ENCODE data around the gene INPP5B. TPM values are rescaled to one million over a fixed set of nuclear protein-coding genes. Genes with fewer than 3 reads are reported as not detected.
A peak's percentile ranks its signal among the peaks of the same experiment; 100 is the strongest.
"Not testable (repeated sequence)": the region's sequence is repeated elsewhere in the genome, so short reads cannot be mapped to it uniquely, and the experiment has no call there.

Gene INPP5B
- total RNA-seq, 2 donors from 2014 or later = 34.2 to 52.7 TPM

DNA sequence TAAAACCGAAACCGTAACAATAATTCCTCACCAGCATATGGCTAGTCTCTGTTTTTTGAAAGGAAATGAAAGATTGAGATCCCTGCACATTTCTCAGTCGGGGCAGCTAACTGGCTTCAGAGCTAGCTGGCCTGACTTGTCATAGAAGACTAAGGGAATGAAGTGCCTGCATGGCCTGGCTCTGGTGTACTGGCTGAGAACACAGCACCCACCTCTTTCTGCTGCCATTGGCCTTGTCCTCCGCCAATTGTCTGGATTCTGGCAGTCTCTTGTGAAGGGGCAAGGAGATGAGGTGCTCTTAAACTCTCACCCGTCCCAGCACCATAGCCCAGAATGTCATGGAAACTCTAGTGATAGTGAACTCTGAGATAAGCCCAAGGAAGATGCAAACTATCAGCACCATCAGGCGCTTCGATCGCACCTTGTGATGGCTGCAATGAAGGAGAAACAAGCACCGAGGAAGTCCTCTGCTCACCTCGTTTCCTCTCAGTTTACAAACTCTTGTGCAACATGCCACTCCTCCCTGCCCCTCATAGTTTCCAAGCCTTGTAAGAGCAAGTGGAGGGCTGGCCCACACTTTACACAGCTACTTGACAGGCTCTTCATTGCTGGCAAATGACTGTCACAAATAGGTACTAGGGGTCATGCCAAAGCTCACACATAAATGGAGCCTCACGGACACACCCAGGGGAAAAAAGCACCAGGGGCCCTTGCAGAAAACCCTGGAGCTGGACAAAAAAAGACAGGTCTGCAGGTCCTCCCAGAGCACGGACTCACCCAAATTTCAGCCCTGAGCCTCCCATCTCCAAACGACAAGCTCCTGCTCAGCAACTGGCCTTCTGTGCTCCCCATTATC lies 16.4 kb downstream of the INPP5B start:
- peak in 1 of 2 donors; percentile 17 for DNase-seq (ENCODE audit: low spot score in 2 of 2)
- Mint-ChIP-seq H3K27ac (peak overlapping the region; percentile 87 to 90), H3K9me3 (no peaks in the 10 kb centered on the region), H3K36me3 (peaks cover 4 to 12% of the 10 kb centered on the region in 2 donors)
- peak; percentile 9 to 25 for ATAC-seq

DNA sequence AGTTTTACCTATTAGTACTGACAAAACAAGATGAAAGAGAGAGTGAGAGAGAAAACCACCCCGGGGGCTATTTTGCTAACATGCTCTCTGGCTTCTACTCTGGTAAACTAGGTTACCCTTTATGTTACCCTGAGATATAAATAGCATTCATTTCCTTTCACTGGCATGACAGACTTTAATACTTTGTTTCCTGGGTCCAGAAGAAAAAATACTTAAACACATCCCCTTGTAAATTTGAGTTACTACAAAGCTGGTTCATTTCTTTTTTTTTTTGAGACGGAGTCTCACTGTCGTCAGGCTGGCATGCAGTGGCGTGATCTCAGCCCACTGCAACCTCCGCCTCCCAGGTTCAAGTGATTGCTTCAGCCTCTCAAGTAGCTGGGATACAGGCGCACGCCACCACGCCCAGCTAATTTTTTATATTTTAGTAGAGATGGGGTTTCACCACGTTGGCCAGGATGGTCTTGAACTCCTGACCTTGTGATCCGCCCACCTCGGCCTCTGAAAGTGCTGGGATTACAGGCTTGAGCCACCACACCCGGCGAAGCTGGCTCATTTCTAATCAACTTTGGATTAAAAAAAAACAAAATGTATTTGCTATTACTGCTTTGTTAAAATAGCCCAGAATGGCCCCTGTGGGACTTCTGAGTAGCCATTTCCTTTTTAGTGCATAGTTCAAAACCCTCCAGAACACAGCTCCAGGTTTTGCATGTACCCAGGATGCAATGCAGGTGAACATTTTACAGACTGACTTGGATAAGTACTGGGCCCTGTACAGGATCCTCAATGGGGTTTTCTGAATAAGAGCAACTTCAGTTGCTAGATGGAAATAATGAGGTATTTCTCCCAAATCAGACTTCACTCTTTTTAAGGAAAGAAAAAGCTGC lies 20.6 kb downstream of the INPP5B start:
- Mint-ChIP-seq H3K27ac (peak overlapping the region in 1 of 2 donors; percentile 19), H3K9me3 (no peaks in the 10 kb centered on the region), H3K36me3 (peaks cover 0 to 11% of the 10 kb centered on the region in 2 donors)
- no peak for ATAC-seq
- no peak for DNase-seq (ENCODE audit: low spot score in 2 of 2)

DNA sequence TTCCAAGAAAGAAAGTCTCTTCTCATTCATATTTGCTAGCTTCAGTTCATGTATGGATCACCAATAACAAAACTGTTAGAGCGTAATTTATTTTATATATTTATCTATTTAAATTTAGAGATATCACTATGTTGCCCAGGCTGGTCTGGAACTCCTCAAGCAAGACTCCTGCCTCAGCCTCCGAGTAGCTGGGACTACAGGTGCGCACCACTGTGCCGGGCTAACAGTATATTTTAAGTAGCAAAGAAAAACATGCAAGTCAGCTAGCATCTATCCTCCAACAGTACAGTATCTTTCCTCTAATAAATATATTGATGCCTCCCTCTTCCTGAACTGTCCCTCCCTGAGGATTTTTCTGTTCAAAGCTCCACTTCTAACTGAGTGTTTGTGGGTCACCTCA lies 21.5 kb downstream of the INPP5B start:
- no peak for ATAC-seq
- Mint-ChIP-seq H3K36me3 (peaks cover 0 to 2% of the 10 kb centered on the region in 2 donors), H3K27ac (no peak overlapping the region), H3K9me3 (no peaks in the 10 kb centered on the region)
- DNase-seq (ENCODE audit: low spot score in 2 of 2) = no peak

DNA sequence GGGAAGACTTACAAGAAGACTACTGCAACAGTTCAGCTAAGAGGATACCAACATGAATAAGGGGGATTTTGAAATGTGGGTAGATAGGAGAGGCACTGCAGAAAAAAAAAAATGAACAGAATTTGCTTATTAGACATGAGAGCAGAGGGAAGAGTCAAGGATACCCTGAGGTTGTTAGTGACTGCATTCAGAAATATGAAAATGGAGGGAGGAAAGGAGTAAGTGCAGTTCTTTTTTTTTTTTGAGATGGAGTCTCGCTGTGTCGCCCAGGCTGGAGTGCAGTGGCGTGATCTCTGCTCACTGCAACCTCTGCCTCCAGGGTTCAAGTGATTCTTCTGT lies 23.3 kb downstream of the INPP5B start:
- H3K36me3 Mint-ChIP-seq = no peaks in the 10 kb centered on the region
- DNase-seq (ENCODE audit: low spot score in 2 of 2) = no peak
- ATAC-seq = no peak
- H3K9me3 Mint-ChIP-seq = no peaks in the 10 kb centered on the region
- H3K27ac Mint-ChIP-seq = peak overlapping the region in 1 of 2 donors; percentile 40

DNA sequence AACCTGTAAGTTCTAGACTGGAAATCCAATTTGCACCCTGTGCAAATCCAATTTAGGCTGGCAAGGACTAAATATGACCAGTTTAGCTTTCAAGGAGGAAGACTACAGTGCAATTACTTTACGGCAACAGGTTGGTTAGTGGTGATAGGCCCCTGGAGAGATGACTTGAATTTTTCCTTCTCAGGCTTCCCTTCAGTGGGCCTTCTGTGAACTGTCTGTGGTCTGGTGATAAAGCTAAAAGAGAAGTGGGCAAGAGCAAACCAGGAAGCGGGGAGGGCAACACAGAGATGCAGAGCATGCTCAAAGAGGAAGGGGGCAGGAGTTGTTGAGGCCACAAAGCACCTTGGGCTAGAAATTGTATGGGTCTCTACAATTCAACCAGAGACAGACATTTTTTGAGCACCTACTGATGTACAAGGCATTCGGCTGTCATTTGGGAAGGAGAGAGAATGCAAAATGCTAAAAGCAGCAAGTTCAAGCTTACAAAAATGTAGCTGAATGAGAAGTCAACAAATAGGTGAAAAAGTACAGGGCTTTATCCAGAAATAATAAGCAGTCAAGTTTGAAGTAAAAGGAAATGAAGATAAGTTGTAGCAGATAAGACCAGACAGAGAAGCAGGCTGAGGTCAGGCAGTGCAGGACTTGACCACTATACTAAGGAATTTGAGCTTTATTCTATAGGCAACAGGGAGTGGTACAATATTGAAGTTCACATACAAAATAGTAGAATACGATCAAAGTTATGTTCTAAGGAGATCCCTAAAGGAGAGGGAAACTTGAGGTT lies 23.9 kb downstream of the INPP5B start:
- ATAC-seq (peak in 1 of 2 donors; percentile 88), DNase-seq (ENCODE audit: low spot score in 2 of 2) (no peak)
- Mint-ChIP-seq H3K36me3 (no peaks in the 10 kb centered on the region), H3K9me3 (no peaks in the 10 kb centered on the region), H3K27ac (peak overlapping the region; percentile 3 to 40)

DNA sequence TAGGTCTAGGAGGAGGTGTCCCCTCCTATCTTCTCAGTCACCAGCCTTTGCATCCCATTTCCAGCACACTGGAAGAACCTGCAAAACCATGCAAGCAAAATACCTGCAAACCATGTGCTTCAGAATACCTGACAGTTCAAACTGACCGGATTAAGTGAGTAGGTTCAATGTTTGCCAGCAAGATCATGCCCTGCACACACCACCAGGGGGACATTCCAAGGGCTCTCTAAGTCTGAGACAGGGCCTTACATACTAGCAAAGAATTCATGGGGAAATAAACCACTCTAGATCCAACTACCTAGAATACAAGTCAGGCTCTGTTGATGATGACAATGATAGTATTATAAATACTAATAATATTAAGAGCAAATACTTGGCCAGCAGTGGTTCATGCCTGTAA lies 27.6 kb downstream of the INPP5B start:
- ATAC-seq = no peak
- H3K27ac Mint-ChIP-seq = peak overlapping the region in 1 of 2 donors; percentile 10
- no peak for DNase-seq (ENCODE audit: low spot score in 2 of 2)

DNA sequence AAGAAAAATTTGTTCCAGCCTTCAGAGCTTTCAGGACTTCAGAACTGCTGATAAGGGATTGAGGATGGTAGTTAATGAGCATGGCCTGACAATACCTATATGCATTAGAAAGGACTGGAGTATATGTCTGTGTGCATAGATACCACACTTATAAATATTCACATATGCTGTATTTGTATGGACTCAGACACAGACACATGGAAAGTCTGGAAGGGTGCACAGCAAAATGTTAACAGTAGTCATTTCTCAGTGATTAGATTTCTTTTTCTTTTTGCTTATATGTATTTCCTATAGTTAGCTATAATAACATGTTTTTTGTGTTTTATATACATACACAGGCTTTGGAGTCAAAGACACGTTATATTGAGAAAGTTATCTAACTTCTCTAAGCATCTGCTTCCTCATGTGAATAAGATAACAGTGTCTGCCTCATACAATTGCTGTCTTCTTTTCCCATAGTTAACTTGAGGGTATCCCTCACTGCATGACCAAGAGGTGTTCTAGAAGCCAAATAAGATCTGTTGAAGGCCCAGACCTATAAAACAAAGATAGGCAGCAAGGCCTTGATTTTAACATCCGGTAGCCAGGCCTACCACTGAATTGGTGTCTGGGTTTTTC lies 31.3 kb downstream of the INPP5B start:
- DNase-seq (ENCODE audit: low spot score in 2 of 2) (no peak), ATAC-seq (no peak)
- Mint-ChIP-seq H3K36me3 (no peaks in the 10 kb centered on the region), H3K27ac (no peak overlapping the region), H3K9me3 (no peaks in the 10 kb centered on the region)

More for the DNA sequence above, 27.6 kb downstream of the INPP5B start:
- Mint-ChIP-seq H3K36me3 (no peaks in the 10 kb centered on the region), H3K9me3 (no peaks in the 10 kb centered on the region)

DNA sequence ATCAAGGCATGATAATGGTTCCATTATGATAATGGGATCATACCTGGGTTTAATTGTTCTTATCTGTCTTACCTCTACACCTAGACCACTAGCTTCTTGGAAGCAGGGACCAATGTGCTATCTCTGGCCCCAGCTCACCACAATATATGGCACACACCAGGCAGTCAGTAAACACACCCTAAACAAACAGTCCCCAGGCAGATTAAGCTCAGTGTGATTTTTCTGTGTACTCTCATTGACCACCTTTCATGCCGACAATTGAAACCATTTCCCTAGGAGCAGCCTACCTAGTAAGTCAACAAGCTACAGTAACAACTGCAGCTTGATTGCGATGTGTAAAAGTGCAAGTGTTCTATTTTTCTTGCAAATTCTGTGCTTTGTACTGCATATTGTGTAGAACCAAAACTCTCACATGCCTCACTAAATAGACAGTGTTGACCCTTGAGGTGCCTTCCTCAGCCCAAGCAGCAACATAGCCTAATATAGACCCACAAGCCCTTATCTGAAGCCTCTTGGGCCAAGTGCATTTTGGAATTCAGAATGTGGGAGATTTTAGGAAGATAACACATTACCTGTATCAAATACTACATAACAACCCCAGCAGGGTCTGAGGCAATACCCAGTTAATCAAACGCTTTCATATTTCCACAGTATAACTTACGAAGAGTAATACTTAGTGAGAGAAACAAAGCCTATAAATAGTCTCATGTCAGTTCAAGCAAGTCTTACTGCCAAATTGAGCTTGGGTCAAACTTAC lies 32.0 kb downstream of the INPP5B start:
- DNase-seq (ENCODE audit: low spot score in 2 of 2) (no peak), ATAC-seq (no peak)
- Mint-ChIP-seq H3K36me3 (no peaks in the 10 kb centered on the region), H3K27ac (no peak overlapping the region), H3K9me3 (no peaks in the 10 kb centered on the region)

DNA sequence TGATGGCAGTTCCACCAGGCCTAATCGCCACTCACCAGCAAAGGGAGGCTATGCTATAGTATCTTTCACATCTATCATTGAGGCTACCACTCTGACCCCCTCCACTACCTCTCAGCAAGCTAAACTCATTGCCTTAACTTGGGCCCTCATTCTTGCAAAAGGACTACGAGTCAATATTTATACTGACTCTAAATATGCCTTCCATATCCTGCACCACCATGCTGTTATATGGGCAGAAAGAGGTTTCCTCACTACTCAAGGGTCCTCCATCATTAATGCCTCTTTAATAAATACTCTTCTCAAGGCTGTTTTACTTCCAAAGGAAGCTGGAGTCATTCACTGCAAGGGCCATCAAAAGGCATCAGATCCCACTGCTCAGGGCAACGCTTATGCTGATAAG lies 35.4 kb downstream of the INPP5B start:
- ATAC-seq; DNase-seq (ENCODE audit: low spot score in 2 of 2); H3K27ac Mint-ChIP-seq: not testable (repeated sequence)
- H3K9me3 Mint-ChIP-seq = peaks cover 0 to 18% of the 10 kb centered on the region in 2 donors
- peaks cover 19 to 27% of the 10 kb centered on the region in 2 donors for H3K36me3 Mint-ChIP-seq

DNA sequence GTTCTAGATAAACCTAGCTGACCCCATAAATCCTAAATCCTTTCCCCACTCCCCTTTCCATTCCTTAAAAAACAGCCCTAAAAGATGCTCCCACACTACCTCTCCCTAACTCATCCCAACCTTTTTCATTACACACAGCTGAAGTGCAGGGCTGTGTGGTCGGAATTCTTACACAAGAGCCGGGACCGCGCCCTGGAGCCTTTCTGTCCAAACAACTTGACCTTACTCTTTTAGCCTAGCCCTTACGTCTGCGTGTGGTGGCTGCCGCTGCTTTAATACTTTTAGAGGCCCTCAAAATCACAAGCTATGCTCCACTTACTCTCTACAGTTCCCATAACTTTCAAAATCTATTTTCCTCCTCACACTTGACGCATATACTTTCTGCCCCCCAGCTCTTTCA lies 36.0 kb downstream of the INPP5B start:
- not testable (repeated sequence) for H3K27ac Mint-ChIP-seq; ATAC-seq; DNase-seq (ENCODE audit: low spot score in 2 of 2)
- H3K9me3 Mint-ChIP-seq = peaks cover 0 to 18% of the 10 kb centered on the region in 2 donors
- H3K36me3 Mint-ChIP-seq = peaks cover 19 to 27% of the 10 kb centered on the region in 2 donors

DNA sequence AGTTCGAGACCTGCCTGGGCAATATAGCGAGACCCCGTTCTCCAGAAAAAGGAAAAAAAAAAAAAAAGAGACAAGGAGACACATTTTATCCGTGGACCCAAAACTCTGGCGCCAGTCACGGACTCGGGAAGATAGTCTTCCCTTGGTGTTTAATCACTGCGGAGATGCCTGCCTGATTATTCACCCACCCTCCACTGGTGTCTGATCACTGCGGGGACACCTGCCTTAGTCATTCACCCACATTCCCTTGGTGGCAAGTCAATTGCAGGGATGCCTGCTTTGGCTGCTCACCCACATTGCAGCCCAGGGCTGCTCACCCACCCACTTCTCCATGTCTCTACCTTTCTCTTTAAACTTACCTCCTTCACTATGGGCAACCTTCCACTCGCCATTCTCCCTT lies 38.3 kb downstream of the INPP5B start:
- Mint-ChIP-seq H3K36me3 (peaks cover 19 to 27% of the 10 kb centered on the region in 2 donors), H3K9me3 (peaks cover 0 to 18% of the 10 kb centered on the region in 2 donors), H3K27ac (peak overlapping the region in 1 of 2 donors; percentile 1)
- ATAC-seq; DNase-seq (ENCODE audit: low spot score in 2 of 2): not testable (repeated sequence)

DNA sequence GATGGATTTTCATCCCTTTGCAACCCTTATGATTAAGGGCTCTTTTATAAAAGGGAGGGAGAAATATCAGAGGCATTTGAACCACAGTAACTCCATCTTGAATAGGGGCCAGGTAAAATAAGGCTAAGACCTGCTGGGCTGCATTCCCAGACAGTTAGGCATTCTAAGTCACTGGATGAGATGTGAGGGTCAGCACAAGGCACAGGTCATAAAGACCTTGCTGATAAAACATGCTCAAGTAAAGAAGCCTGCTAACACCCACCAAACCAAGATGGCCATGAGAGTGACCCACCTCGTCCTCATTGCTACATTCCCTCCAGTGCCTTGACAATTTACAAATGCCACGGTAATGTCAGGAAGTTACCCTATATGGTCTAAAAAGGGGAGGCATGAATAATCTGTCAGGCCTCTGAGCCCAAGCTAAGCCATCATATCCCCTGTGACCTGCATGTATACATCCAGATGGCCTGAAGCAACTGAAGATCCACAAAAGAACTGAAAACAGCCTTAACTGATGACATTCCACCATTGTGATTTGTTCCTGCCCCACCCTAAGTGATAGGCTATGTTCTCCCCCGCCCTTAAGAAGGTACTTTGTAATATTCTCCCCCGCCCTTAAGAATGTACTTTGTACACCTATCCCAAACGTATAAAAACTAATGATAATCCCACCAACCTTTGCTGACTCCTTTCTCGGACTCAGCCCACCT lies 39.3 kb downstream of the INPP5B start:
- H3K27ac Mint-ChIP-seq; ATAC-seq; DNase-seq (ENCODE audit: low spot score in 2 of 2): not testable (repeated sequence)
- peaks cover 19 to 27% of the 10 kb centered on the region in 2 donors for H3K36me3 Mint-ChIP-seq
- H3K9me3 Mint-ChIP-seq = peaks cover 0 to 18% of the 10 kb centered on the region in 2 donors

DNA sequence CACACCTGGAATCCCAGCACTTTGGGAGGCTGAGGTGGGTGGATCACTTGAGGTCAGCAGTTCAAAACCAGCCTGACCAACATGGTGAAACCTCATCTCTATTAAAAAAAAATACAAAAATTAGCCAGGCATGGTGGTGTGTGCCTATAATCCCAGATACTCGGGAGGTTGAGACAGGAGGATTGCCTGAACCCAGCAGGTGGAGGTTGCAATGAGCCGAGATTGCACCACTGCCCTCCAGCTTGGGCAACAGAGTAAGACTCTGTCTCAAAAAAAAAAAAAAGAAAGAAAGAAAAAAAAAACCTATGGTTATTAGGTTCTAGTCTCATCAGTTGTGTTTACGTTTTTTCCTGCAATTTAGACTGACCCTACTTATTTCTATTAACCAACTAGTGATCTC lies 40.3 kb downstream of the INPP5B start:
- not testable (repeated sequence) for DNase-seq (ENCODE audit: low spot score in 2 of 2); H3K27ac Mint-ChIP-seq; ATAC-seq
- Mint-ChIP-seq H3K9me3 (peaks cover 0 to 18% of the 10 kb centered on the region in 2 donors), H3K36me3 (peaks cover 19 to 27% of the 10 kb centered on the region in 2 donors)

DNA sequence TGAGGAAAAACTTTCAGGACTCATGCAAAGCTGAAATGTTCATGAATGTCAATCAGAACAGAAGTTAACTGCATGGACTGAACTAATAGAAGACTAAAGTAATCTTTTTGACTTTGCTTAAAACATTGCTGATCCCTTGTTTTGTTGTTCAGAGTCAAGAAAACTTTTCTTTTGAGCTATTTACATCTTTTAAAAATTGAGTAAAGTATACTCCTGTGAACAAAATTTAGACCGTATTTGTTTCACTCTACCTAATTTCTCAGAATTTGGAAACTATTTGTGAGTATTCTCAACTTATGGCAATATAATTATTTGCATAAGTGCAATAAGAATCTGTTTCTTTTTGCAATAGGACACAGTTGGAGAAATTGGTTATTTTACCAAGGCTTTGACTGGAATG lies 41.1 kb downstream of the INPP5B start:
- H3K9me3 Mint-ChIP-seq = peaks cover 0 to 18% of the 10 kb centered on the region in 2 donors
- peaks cover 19 to 27% of the 10 kb centered on the region in 2 donors for H3K36me3 Mint-ChIP-seq
- ATAC-seq (no peak), DNase-seq (ENCODE audit: low spot score in 2 of 2) (no peak)
- no peak overlapping the region for H3K27ac Mint-ChIP-seq

DNA sequence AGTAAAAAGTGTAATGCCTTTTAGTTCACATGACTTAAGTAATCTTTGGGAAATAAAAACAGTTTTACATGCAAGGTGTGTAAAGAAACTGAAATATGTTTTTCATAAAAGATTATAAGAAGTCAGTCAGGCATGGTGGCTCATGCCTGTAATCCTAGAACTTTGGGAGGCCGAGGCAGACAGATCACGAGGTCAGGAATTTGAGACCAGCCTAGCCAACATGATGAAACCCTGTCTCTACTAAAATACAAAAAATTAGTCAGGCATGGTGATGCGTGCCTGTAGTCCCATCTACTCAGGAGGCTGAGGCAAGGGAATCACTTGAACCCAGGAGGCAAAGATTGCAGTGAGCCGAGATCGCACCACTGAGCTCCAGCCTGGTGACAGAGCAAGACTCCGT lies 42.9 kb downstream of the INPP5B start:
- peaks cover 12 to 19% of the 10 kb centered on the region in 2 donors for H3K36me3 Mint-ChIP-seq
- not testable (repeated sequence) for ATAC-seq; DNase-seq (ENCODE audit: low spot score in 2 of 2); H3K27ac Mint-ChIP-seq
- H3K9me3 Mint-ChIP-seq = peaks cover 0 to 17% of the 10 kb centered on the region in 2 donors

Data from activated naive CD4-positive, alpha-beta T cell treated with anti-CD3 and anti-CD28 coated beads, Interleukin-2, amount 50 U/mL, for 72 hours (primary cell).